NAMALWA (cell line): ENCODE measurements around the gene GRN.

ENCODE experiments used
- DNase-seq: peaks from one replicate; pipeline ENCODE4 v3.0.0-alpha.2; 2015; ENCODE audit warnings: low spot score

The GRN gene

GRCh38 chr17:44344939-44345453, at the start of gene GRN:
GRN (plus strand) TSS chr17:44345302; CDS start chr17:44349165, 3,863 bp downstream.
- peak; percentile 95 for DNase-seq

- DNase-seq: no peak
These were observed 47.1 kb upstream of the GRN start for GRCh38 chr17:44297975-44298374.

- no peak for DNase-seq
These were observed 40.5 kb upstream of the GRN start for GRCh38 chr17:44304651-44305050.

- DNase-seq: no peak
These were observed 37.5 kb upstream of the GRN start for GRCh38 chr17:44307387-44308186.

GRCh38 chr17:44308320-44308818, 36.7 kb upstream of the GRN start, which contains the start of gene RUNDC3A:
RUNDC3A (plus strand) TSS chr17:44308601; CDS start chr17:44308833, 232 bp downstream.
- peak; percentile 81 for DNase-seq

- no peak for DNase-seq
These were observed 36.2 kb upstream of the GRN start for GRCh38 chr17:44308865-44309264.

- no peak for DNase-seq
These were observed 35.6 kb upstream of the GRN start for GRCh38 chr17:44309472-44309871.

- no peak for DNase-seq
These were observed 34.9 kb upstream of the GRN start for GRCh38 chr17:44310188-44310587.

- DNase-seq: no peak
These were observed 34.3 kb upstream of the GRN start for GRCh38 chr17:44310609-44311376.

GRCh38 chr17:44311562-44312181, 33.4 kb upstream of the GRN start:
- no peak for DNase-seq

- DNase-seq: no peak
These were observed 32.6 kb upstream of the GRN start for GRCh38 chr17:44312396-44313104.

- DNase-seq: no peak
These were observed 31.1 kb upstream of the GRN start for GRCh38 chr17:44314031-44314430.

- no peak for DNase-seq
These were observed 30.6 kb upstream of the GRN start for GRCh38 chr17:44314524-44314868.

- no peak for DNase-seq
These were observed 30.0 kb upstream of the GRN start for GRCh38 chr17:44314869-44315661.

- no peak for DNase-seq
These were observed 29.1 kb upstream of the GRN start for GRCh38 chr17:44315760-44316731.

GRCh38 chr17:44317545-44317944, 27.6 kb upstream of the GRN start:
- no peak for DNase-seq

GRCh38 chr17:44318077-44318892, 26.8 kb upstream of the GRN start:
- no peak for DNase-seq

GRCh38 chr17:44320066-44320465, 25.0 kb upstream of the GRN start:
- no peak for DNase-seq
